ENCODE results near the gene KLHDC7A. TPM values are rescaled to one million over a fixed set of nuclear protein-coding genes. Genes with fewer than 3 reads are reported as not detected.

The KLHDC7A gene
- total RNA-seq, 2 donors from 2014 or later: 4.4 to 7.2 TPM

GRCh38 chr1:18443587-18444520 is 36.9 kb upstream of the KLHDC7A start:
- Mint-ChIP-seq H3K27me3 (ENCODE audit: insufficient read depth) (peaks cover 4% of the 10 kb centered on the region), H3K4me1 (peaks cover 34% of the 10 kb centered on the region), H3K4me3 (no peak overlapping the region), H3K36me3 (ENCODE audit: low read depth) (no peaks in the 10 kb centered on the region), H3K27ac (no peak overlapping the region), H3K9me3 (peaks cover 4% of the 10 kb centered on the region)
- 88 to 90% methylated on average over 11 of the region's 11 CpGs for WGBS, 2 experiments (ENCODE audit: insufficient coverage in 1 of 2, insufficient read length in 1 of 2)
- Histone ChIP-seq H3K4me1 (ENCODE audit: control insufficient read depth, insufficient read depth, low read length) (peaks cover 9% of the 10 kb centered on the region), H3K27ac (ENCODE audit: low read depth, low read length) (no peak overlapping the region), H3K9me3 (ENCODE audit: control insufficient read depth, low read length) (peaks cover 7% of the 10 kb centered on the region), H3K9ac (ENCODE audit: extremely low read depth, low read length, poor library complexity, severe bottlenecking) (no peak overlapping the region), H3K36me3 (ENCODE audit: control insufficient read depth, insufficient read depth, low read length) (no peaks in the 10 kb centered on the region), H3K4me3 (ENCODE audit: low read length) (no peak overlapping the region), H3K27me3 (ENCODE audit: control insufficient read depth, insufficient read depth, low read length, poor library complexity, severe bottlenecking) (no peaks in the 10 kb centered on the region)
- TF ChIP-seq CTCF (conservative IDR thresholded peaks at IDR 0.05): no peak
- no peak for DNase-seq

GRCh38 chr1:18444563-18444962 is 36.2 kb upstream of the KLHDC7A start:
- no peak for TF ChIP-seq CTCF (conservative IDR thresholded peaks at IDR 0.05)
- Histone ChIP-seq H3K36me3 (ENCODE audit: control insufficient read depth, insufficient read depth, low read length) (no peaks in the 10 kb centered on the region), H3K27ac (ENCODE audit: low read depth, low read length) (no peak overlapping the region), H3K27me3 (ENCODE audit: control insufficient read depth, insufficient read depth, low read length, poor library complexity, severe bottlenecking) (no peaks in the 10 kb centered on the region), H3K4me3 (ENCODE audit: low read length) (no peak overlapping the region), H3K4me1 (ENCODE audit: control insufficient read depth, insufficient read depth, low read length) (peaks cover 11% of the 10 kb centered on the region), H3K9me3 (ENCODE audit: control insufficient read depth, low read length) (peaks cover 7% of the 10 kb centered on the region), H3K9ac (ENCODE audit: extremely low read depth, low read length, poor library complexity, severe bottlenecking) (no peak overlapping the region)
- H3K27me3 Mint-ChIP-seq (ENCODE audit: insufficient read depth): peaks cover 4% of the 10 kb centered on the region
- H3K27ac Mint-ChIP-seq: no peak overlapping the region
- H3K4me1 Mint-ChIP-seq: peaks cover 41% of the 10 kb centered on the region
- no peak for DNase-seq
- H3K36me3 Mint-ChIP-seq (ENCODE audit: low read depth): no peaks in the 10 kb centered on the region
- H3K4me3 Mint-ChIP-seq: no peak overlapping the region
- WGBS, 2 experiments (ENCODE audit: insufficient coverage in 1 of 2, insufficient read length in 1 of 2): 96 to 100% methylated on average over 1 to 3 of the region's 3 CpGs
- H3K9me3 Mint-ChIP-seq: peaks cover 4% of the 10 kb centered on the region

GRCh38 chr1:18446751-18447150 is 34.0 kb upstream of the KLHDC7A start:
- peaks cover 4% of the 10 kb centered on the region for H3K27me3 Mint-ChIP-seq (ENCODE audit: insufficient read depth)
- Histone ChIP-seq H3K4me3 (ENCODE audit: low read length) (no peak overlapping the region), H3K9me3 (ENCODE audit: control insufficient read depth, low read length) (peaks cover 7% of the 10 kb centered on the region), H3K27ac (ENCODE audit: low read depth, low read length) (no peak overlapping the region), H3K9ac (ENCODE audit: extremely low read depth, low read length, poor library complexity, severe bottlenecking) (no peak overlapping the region), H3K36me3 (ENCODE audit: control insufficient read depth, insufficient read depth, low read length) (no peaks in the 10 kb centered on the region), H3K4me1 (ENCODE audit: control insufficient read depth, insufficient read depth, low read length) (peaks cover 15% of the 10 kb centered on the region), H3K27me3 (ENCODE audit: control insufficient read depth, insufficient read depth, low read length, poor library complexity, severe bottlenecking) (no peaks in the 10 kb centered on the region)
- TF ChIP-seq CTCF (conservative IDR thresholded peaks at IDR 0.05): no peak
- H3K36me3 Mint-ChIP-seq (ENCODE audit: low read depth): no peaks in the 10 kb centered on the region
- WGBS, 2 experiments (ENCODE audit: insufficient coverage in 1 of 2, insufficient read length in 1 of 2): 79 to 80% methylated on average over 3 to 4 of the region's 4 CpGs
- peaks cover 33% of the 10 kb centered on the region for H3K4me1 Mint-ChIP-seq
- no peak overlapping the region for H3K27ac Mint-ChIP-seq
- H3K4me3 Mint-ChIP-seq: no peak overlapping the region
- H3K9me3 Mint-ChIP-seq: peaks cover 4% of the 10 kb centered on the region
- no peak for DNase-seq

All from endodermal cell (in vitro differentiated cells).